HEK293T (cell line): ENCODE data around the gene VANGL2.

Experiments used
- BHLHE40 ChIP-seq: fragments of 450-650 bp; IDR thresholded peaks from 2 replicates; pipeline ENCODE4 v1.6.1; 2016; ENCODE audit warnings: mild to moderate bottlenecking, moderate library complexity, borderline replicate concordance
- CTBP1 ChIP-seq: fragments of 450-650 bp; IDR thresholded peaks from 2 replicates; pipeline ENCODE4 v1.6.1; 2016; ENCODE audit warnings: borderline replicate concordance
- ELF4 ChIP-seq: fragments of 450-650 bp; IDR thresholded peaks from 2 replicates; pipeline ENCODE4 v1.6.1; 2017; ENCODE audit warnings: antibody characterized with exemption
- FOXA1 ChIP-seq: fragments of 450-650 bp; IDR thresholded peaks from 2 replicates; pipeline ENCODE4 v1.6.1; 2016; ENCODE audit warnings: mild to moderate bottlenecking
- FOXK2 ChIP-seq: fragments of 450-650 bp; IDR thresholded peaks from 2 replicates; pipeline ENCODE4 v1.6.1; 2016; ENCODE audit warnings: mild to moderate bottlenecking
- FOXM1 ChIP-seq: fragments of 450-650 bp; IDR thresholded peaks from 2 replicates; pipeline ENCODE4 v1.6.1; 2017; ENCODE audit warnings: mild to moderate bottlenecking, borderline replicate concordance
- HDGF ChIP-seq: fragments of 450-650 bp; IDR thresholded peaks from 2 replicates; pipeline ENCODE4 v1.6.1; 2017; ENCODE audit warnings: antibody characterized with exemption, borderline replicate concordance
- LEF1 ChIP-seq: fragments of 450-650 bp; IDR thresholded peaks from 2 replicates; pipeline ENCODE4 v1.6.1; 2017; ENCODE audit warnings: mild to moderate bottlenecking, borderline replicate concordance
- SP1 ChIP-seq: fragments of 450-650 bp; IDR thresholded peaks from 2 replicates; pipeline ENCODE4 v1.6.1; 2017
- SUZ12 ChIP-seq: fragments of 450-650 bp; IDR thresholded peaks from 2 replicates; pipeline ENCODE4 v1.6.1; 2016; ENCODE audit warnings: mild to moderate bottlenecking
- TARDBP ChIP-seq: fragments of 450-650 bp; IDR thresholded peaks from 2 replicates; pipeline ENCODE4 v1.6.1; 2016
- ZNF384 ChIP-seq: fragments of 450-650 bp; IDR thresholded peaks from 2 replicates; pipeline ENCODE4 v1.6.1; 2016

DNA sequence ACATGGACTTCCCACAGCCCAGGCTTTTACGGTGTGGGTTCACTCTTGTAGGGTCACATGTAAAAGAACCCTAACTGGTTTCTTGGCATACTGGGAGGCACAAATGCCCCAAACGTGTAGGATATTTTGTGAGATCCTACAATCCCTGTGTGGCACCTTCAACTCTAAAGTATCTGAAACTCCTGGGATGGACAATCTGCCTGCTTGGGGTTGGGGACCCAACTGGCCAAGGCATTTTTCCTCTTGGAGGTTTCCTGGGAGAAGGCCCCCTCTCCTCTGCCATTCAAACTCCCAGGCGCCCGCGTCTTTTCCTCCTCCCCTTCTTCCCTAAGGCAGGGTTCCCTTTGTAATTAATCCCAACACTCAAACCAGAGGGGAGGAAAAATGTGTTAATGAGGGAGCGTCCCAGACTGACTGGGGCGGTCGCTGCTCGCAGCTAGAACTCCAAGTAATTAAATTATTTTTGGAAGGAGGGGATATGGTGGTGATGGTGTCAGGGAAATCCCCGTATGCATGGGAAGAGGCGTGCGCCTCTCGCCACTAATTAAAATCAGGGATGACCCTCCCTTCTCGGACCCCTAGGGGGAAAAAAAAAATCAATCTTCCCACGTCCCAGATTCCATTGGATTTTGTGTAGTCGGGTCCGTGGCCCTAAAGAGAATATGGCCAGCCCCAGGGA lies 681 bp upstream of the VANGL2 start:
- TF ChIP-seq LEF1 (no peak), TARDBP (no peak), SP1 (no peak), ZNF384 (no peak), HDGF (no peak), FOXK2 (no peak), ELF4 (no peak), FOXA1 (no peak), FOXM1 (no peak), CTBP1 (no peak), BHLHE40 (no peak), SUZ12 (no peak)
